Measurements from ENCODE around the gene MT1M. TPM values are rescaled to one million over a fixed set of nuclear protein-coding genes. Genes with fewer than 3 reads are reported as not detected.

MT1M gene
- total and polyA plus RNA-seq, 2 of the 8 experiments (the other 6 are each of a cell fraction or from before 2014, with no cell fraction given): 2.1 TPM; not detected in 1

GRCh38 chr16:56608043-56608875 lies 24.2 kb upstream of the MT1M start, which contains the start of gene MT2A (continued):
- TF ChIP-seq PHF8 (conservative IDR thresholded peaks at IDR 0.05; ENCODE audit: low read depth, low read length) (no peak; the same call in 1 of the 2 replicates), SUZ12 (IDR thresholded peaks at IDR 0.05; ENCODE audit: low read length) (peak; percentile 4; the same call in 1 of the 2 replicates), GABPA (IDR thresholded peaks at IDR 0.05; ENCODE audit: borderline replicate concordance, insufficient read depth, low read length) (no peak), CBX8 (IDR thresholded peaks at IDR 0.05; ENCODE audit: borderline replicate concordance, low read depth, low read length) (no peak), NANOG (IDR thresholded peaks at IDR 0.05; ENCODE audit: insufficient read depth, low read depth, low read length, poor library complexity, severe bottlenecking) (no peak), EP300 (IDR thresholded peaks at IDR 0.05; ENCODE audit: borderline replicate concordance in 1 of 2, low read depth in 2 of 2, low read length in 2 of 2) (no peak), CHD2 (IDR thresholded peaks at IDR 0.05; ENCODE audit: low read length) (no peak), BCL11A (IDR thresholded peaks at IDR 0.05; ENCODE audit: low read depth in 2 of 2, low read length in 2 of 2) (no peak), RNF2 (IDR thresholded peaks at IDR 0.05; ENCODE audit: borderline replicate concordance, low read depth, low read length, missing control alignments, poor library complexity, severe bottlenecking) (no peak), BRCA1 (IDR thresholded peaks at IDR 0.05; ENCODE audit: low read depth, low read length) (no peak)

All from H1 (cell line).